Activated T-helper 9 cell treated with anti-CD3 and anti-CD28 coated beads, Interleukin-2, amount 50 U/mL, for 16 hours (primary cell): ENCODE data around the gene PRPSAP2.
"Not testable (repeated sequence)": the region's sequence is repeated elsewhere in the genome, so short reads cannot be mapped to it uniquely, and the experiment has no call there.

ENCODE experiments used
- DNase-seq: peaks from one replicate; pipeline ENCODE4 v3.0.0-alpha.2; 2020; ENCODE audit warnings: low read depth

PRPSAP2 gene

DNA sequence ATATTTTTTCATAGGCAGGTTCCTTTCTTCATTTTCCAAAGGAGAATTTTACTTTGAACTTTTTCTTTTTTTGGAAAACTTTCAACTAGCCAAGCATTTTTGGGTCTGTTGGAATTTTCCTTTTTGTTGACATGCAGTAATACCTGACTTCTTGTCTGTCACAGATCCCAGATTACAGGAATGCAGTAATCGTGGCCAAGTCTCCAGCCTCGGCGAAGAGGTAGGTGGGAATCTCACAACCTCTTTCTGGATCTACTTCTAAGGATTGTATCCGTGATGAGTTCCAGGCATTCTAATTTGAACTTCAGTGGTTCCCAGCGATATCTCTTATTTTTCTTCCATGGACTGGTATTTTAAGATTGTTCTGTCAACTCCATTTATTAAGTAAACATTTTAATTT lies 31.7 kb downstream of the PRPSAP2 start:
- DNase-seq, result no peak

DNA sequence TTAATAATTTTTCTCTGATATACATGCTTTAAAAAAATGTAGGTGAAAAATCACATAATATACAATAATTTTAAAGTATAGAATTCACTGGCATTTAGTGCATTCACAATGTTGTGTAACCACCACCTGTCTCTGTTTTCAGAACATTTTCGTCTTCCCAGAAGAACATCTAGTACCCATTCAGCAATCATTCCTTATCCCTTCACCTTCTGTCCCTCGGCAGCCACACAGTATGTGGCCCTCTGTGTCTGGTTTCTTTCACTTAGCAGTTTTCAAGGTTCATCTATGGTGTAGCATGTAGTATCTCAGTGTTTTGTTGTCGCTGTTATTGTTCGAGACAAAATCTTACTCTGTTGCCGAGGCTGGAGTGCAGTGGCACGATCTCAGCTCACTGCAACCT lies 33.6 kb downstream of the PRPSAP2 start:
- DNase-seq, result no peak

DNA sequence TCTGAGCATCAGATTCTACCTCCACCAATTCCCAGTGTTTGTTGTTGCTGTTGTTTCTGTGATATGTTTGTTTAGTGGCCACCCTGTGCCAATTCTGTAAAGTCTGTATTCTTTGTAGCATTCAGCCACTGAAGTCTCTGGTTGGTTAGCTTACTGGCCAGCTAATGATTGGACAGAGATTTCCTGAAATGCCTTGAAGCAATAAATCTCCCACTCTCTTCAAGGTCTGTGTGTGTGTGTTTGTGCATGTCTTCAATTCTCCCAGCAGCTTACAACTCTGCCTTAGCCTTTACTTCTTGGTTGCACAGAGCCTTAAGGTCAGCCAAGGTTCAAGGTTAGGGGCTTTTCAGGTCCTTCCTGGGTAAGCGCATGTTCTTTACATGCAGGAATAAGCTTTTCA lies 38.2 kb downstream of the PRPSAP2 start:
- DNase-seq, result no peak

DNA sequence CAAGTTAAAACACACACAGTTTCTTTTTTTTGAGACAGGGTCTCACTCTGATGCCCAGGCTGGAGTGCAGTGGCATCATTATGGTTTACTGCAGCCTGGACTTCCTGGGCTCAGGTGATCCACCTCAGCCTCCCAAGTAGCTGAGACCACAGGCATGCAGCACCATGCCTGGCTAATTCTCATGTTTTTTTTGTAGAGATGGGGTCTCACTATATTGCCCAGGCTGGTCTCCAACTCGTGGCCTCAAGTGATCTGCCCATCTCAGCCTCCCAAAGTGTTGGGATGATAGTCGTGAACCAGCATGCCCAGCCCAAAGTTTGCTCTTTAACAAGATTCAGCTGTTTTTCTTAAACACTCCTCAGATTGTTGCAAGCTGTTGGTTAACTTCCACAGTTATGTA lies 39.0 kb downstream of the PRPSAP2 start:
- no peak for DNase-seq

DNA sequence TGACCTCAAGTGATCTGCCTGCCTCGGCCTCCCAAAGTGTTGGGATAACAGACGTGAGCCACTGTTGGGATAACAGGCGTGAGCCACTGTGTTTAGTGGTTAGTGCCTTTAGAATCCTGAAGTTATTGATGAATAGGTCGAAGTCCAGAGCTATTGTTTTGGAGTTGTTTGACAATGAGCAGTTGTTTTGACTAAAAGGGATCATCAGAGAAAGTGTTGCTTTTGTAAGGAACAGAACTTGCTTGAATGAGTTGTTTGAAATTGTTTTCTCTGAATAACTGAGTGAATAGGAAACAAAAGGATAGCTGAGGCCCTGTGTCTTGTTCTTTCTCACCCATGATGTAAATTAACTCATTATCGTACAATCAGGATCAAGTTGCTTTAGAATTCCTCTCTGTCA lies 46.6 kb downstream of the PRPSAP2 start:
- DNase-seq, result no peak

DNA sequence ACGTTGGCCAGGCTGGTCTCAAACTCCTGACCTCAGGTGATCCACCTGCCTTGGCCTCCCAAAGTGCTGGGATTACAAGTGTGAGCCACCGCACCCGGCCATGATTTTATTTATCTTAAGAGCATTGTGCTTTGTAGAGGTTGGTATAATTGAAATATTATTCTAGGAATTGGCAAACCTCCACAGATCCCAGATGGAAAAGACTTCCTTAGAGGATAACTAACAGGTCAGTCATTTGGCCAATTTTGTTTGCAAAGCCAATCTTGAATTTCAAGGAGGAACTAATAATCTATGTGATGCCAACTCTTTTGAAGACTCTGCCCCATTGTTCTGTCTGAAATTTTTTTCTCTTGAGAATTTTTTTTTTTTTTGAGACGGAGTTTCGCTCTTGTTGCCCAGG lies 47.3 kb downstream of the PRPSAP2 start:
- DNase-seq, result no peak

DNA sequence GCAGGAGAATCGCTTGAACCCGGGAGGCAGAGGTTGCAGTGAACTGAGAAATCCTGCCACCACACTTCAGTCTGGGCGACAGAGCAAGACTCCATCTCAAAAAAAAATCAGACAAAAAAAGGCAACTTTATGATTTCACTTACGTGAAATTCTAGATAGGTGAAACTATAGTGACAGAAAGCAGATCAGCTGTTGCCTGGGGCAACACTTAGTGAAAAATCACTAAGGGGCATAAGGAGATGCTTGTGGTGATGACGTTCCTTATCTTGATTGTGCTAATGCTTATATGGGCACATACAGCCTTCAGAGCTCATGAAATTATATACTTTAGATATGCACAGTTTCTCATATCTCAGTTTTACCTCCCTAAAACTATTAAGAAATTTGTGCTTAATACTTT lies 52.4 kb downstream of the PRPSAP2 start:
- no peak for DNase-seq

DNA sequence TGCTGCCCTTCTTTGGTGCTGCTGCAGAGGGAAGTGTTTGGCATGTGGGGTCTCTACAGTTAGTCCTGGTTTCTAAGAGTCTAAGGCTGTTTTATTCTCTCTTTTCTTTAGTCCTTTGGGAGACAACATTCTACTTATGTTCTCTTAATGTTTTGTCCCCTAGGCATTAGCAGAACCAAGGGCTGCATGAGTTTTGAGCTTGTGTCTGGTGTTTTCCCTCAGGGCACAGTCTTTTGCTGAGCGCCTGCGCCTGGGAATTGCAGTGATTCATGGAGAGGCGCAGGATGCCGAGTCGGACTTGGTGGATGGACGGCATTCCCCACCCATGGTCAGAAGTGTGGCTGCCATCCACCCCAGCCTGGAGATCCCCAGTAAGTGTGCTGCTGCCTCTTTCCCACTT lies 53.0 kb downstream of the PRPSAP2 start:
- DNase-seq, result no peak

DNA sequence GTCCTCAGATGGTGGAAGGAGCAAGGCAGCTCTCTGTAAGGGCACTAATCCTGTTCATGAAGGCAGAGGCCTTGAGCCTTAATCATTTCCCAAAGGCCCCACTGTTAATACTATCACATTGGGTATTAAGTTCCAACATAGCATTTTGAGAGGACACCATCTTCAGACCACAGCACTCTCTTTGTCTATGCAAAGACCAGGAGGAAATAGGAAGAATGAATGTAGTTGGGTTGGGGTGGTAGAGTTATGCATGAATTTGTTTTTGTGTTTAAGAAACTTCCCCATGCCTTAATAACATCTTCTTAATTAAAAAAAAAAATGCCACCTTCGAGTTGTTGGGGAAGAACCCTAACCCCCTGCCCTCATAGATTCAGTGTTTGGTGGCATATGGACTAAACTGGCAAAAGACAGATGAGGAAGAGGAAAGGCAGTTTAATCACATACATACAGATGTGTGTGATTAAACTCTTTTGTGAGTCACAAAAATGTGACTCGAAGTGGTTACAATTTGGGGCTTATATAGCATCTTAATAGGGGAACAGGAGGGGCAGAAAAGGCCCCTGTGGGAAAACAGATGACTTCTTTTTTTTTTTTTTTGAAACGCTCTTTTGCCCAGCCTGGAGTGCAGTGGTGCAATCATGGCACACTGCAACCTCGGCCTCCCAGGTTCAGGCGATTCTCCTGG lies 59.0 kb downstream of the PRPSAP2 start:
- no peak for DNase-seq

DNA sequence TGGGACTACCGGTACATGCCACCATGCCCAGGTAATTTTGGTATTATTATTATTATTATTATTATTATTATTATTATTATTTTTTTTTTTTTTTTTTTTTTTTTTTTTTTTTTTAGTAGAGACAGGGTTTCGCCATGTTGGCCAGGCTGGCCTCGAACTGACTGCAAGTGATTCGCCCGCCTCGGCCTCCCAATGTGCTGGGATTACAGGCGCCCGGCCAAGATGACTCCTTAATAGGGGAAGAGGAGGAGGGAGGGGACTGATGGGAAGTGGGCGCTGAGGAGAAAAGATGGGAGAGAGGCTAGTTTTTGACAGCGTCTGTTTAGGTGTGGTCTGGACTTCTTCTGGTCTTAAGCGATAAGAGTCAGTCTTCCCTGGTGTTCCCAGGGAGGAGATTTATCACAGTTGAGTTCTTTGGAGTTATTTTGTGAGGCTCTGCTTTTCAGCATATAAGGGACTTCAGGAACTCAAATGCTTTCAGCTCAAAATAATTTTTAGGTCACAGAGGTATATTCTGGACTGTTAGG lies 59.6 kb downstream of the PRPSAP2 start:
- no peak for DNase-seq

DNA sequence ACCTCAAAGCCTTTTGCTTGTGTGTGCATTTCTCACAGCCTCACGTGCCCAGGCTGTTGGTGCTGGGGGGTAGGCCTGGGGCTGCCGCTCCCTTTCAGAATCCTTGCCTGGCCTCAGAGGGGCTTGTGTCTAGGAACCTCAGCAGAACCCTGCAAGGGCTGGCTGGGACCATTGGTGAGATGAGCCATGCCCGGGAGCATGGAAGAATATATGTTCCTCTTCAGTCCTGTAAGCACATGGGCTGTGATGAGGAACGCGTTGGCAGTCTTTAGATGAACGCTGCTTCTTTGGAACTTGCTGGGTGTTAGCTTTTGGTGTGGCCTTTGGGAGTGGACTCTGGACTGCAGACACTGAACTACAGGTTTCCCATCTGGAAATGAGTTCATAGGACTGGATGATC lies 62.0 kb downstream of the PRPSAP2 start:
- no peak for DNase-seq

DNA sequence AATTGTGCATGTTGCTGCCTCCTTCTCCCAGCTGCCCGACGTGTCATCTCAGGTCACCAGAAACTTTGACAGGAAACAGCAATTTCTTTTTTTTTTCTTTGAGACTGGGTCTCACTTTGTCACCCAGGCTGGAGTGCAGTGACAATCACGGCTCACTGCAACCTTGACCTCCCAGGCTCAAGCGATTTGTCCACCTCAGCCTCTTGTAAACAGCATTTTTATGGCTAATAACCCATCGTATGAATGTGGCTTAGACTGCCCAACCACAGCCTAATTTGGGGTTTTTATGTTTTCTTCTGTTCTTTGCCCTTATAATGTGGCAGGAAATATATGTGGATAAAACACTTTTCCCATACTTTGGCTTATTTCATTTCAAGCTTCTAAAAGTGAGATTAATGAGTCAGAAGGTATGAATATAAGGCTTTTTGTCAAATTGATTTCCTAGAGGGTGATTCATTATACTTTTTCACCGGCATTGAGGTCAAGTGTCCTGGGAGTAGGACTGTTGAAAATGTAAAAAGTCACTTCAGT lies 63.0 kb downstream of the PRPSAP2 start:
- no peak for DNase-seq

DNA sequence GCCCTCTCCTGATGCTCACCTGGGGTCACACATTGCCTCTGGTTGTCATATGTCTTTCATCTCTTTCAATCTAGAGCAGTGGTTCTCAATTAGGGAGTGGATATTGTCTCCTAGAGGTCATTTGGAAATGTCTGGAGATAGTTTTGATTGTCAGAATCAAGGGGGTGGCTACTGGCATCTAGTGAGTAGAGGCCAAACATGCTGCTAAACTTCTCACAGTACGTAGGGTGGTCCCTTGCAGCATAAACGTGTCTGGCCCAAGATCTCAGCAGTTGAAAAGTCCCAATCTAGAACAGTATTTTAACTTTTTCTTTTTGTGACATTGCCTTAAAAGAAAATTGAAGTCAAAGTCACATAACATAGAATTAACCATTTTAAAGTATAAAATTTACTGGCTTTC lies 63.6 kb downstream of the PRPSAP2 start:
- DNase-seq, result no peak

DNA sequence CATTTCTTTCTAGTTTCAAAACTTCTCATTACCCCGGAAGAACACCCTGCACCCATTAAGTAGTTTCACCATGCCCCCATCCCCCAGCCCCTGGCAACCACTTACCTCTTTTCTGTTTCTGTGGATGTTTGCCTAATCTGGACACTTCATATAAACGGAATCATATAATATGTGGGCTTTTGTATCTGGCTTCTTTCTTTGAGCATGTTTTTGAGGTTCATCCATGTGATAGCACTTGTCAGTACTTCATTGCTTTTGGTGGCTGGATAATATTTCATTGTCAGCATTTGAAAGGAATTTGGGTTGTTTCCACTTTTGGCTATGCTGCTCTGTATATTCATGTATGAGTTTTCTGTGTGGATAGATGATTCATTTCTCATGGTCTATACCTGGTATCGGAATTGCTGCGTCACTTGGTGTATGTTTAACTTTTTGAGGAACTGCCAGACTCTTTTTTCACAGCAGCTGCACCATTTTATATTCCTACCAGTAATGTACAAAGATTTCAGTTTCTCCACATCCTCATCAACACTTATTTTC lies 64.1 kb downstream of the PRPSAP2 start:
- DNase-seq, result no peak

DNA sequence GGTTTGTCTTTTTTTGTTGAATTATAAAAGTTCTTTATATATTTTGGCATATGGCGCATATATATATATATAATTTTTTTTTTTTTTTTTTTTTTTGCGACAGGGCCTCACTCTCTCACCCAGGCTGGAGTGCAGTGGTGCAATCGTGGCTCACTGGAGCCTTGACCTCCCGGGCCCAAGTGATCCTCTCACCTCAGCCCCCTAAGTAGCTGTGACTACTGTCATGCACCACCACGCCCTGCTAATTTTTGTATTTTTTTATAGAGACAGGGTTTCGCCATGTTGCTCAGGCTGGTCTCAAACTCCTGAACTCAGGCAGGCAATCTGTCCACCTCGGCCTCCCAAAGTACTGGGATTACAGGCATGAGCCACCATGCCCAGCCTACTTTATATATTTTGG lies 64.7 kb downstream of the PRPSAP2 start:
- not testable (repeated sequence) for DNase-seq

DNA sequence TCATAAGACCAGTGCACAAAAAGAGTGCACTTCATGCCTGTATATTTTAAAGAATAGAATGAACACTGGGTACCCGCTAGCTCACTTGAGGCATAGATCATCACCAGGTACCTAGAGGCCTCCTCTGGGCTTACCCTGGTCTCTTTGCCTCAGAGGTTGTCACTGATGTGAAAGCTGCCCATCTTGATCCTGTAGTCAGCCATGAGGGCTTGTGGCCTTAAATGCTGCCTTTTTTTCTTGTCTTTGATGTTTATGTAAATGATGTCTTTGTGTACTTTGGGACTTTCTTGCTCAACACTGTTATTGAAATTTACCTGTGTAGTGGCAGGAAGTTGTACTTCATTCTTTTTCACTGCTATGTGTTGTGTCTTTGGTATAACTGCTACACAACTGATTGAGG lies 67.3 kb downstream of the PRPSAP2 start:
- no peak for DNase-seq

DNA sequence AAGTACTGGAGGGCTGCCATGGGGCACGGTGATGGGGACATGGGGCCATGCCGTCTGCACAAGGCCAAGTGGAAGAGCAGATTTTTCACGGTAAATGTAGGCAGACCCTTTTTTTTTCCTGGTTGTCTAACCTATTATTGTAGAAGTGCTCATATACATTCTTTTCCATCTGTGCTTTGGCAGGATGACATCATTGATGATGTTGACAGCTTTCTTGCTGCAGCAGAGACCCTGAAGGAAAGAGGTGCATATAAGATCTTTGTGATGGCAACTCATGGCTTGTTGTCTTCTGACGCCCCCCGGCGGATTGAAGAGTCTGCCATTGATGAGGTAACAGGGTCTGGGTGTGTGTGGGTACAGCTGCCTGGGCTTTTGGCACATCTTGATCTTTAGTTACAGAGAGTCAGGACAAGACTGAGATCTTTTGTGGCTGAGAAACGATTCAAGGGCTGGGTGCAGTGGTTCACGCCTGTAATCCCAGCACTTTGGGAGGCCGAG lies 70.7 kb downstream of the PRPSAP2 start:
- DNase-seq, result no peak

DNA sequence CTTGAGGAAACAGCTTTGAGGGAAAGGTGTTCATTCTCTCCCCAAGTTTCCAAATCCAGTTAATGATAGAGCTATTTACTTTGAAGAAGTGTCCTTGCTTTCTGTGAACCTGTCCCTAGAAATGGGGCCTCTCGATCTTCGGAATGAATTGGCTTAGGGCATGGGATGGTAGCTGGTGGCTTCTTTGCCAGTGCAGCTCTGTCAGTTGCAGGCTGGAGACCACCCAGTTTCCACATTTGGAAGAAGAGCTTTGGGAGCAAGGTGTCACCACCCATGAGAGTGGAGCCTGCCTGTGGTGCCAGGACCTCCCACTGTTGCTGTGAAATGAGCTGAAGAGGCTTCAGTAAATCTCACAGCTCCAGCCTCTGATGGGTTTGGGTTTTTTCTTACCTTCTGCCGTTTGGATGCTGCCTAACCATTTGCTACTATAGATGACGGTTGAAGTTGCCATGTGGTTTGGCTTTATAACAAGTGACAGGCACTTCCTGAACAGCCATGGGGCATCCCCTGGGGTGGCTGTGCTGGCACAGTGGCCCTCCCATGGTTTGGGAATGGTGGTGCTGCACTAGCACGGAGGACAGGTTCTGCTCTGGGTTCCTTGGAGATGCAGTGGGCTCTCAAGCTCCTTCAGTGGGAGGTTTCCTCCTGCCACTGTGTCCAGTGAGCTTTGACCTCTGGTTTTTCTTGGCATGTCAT lies 74.6 kb downstream of the PRPSAP2 start:
- DNase-seq, result no peak

DNA sequence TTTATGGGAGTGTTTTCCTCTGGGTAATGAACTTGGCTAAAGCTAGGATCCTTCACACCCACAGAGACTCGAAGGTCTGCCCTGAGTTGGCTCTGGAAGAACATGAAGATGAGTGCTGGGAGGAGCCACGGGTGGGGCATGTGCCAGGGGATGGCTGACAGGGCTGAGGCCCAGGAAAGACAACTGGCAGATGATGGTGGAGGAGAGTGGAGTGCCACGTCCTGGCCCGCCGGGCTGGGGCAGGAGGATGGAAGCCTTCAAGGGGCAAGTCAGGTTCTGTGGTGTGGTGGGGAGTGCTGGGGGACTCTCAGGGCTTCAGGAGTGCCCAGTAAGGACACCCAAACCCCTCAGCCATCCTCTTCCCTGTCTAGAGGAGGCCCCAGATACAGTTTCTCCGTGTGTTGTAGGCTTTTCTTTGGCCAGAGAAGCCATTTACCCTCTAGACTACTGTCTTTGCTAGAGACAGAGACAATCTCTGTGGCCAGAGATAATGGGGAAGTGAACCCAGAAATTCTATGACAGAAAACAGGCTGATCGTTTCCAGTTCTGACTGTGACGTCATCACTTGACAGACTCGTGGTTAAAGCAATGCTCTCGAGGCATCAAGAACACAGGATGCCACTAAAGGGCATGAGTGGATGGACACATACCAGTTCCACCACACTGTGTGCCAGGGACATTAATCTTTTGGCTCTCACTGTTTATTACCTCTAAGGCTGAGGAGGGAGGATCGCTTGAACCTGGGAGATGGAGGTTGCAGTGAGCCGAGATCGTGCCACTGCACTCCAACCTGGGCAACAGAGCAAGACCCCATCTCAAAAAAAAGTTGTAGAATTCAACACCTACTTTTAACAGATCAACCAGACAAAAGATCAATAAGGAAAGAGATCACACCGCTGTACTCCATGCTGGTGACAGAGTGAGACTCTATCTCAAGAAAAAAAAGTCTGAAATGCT lies 75.4 kb downstream of the PRPSAP2 start:
- no peak for DNase-seq

DNA sequence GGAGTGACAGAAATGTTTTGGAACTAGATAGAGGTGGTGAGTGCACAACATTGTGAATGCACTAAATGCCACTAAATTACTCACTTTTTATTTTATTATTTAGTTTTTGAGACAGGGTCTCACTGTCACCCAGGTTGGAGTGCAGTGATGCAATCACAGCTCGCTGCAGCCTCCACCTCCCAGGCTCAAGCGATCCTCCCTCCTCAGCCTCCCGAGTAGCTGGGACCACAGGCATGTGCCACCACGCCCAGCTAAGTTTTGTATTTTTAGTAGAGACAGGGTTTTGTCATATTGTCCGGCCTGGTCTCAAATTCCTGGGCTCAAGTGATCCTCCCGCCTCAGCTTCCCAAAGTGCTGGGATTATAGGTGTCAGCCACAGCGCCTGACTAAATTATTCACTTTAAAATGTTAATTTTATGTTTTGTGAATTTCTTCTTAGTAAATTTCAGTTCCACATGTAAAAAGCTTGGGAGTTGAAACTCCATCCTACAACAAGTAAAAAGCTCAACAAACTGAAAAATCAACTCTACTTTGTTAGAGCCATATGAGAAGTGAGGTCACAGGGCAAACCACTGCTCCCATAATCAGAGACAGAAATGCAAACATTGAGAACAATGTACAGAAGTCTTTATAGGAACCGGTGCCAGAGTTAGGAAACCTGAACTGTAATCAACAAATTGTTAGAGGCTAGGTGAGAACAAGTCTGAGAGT lies 80.2 kb downstream of the PRPSAP2 start:
- DNase-seq, result no peak

DNA sequence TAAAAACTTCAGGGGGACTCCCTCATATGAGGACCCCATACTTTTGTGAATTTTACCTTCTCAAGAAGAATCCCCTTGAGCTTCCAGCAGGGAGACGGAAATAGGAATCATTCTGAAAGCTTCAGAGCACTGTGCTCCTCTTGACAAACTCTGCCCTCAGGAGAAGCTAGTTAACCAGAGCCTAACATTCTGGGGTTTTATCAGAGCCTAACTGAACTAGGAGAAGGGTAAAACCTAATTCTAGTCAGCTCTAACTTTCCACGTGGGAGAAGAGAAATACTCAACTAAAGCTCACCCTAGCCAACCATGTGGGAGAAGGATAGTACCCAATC lies 80.7 kb downstream of the PRPSAP2 start:
- no peak for DNase-seq
